Panc1 (cell line): Measurements from ENCODE around the gene PIK3CD. TPM values are rescaled to one million over a fixed set of nuclear protein-coding genes. Genes with fewer than 3 reads are reported as not detected.

Source experiments
- ATAC-seq: fragments of 200-7000 bp; cut with Tn5 transposase; 2 replicates; pipeline ENCODE4 v1.9.1; 2020; ENCODE audit warnings: mild to moderate bottlenecking, moderate library complexity
- BruUV-seq: library from RNA; stranded (reverse); fragments of 400-500 nt; replicated peaks from 2 replicates; lab custom pipeline; 2021; lab: Mats Ljungman, UMichigan
- CTCF ChIA-PET: fragments of 300-600 bp; sonication (Branson Sonifier 250); formaldehyde crosslinking; loops from one replicate; lab custom pipeline; 2022; ENCODE audit warnings: antibody characterized with exemption; lab: Charles Lee
- POLR2A ChIA-PET: fragments of 300-600 bp; sonication (Branson Sonifier 250); formaldehyde crosslinking; loops from one replicate; lab custom pipeline; 2022; ENCODE audit warnings: antibody characterized with exemption; lab: Charles Lee
- DNase-seq: peaks from one replicate; pipeline ENCODE4 v3.0.0-alpha.2; 2010; ENCODE audit warnings: low read depth, low spot score
- H3K27ac ChIP-seq: 2 replicates; pipeline ENCODE4 v1.5.1; 2011; ENCODE audit warnings: mild to moderate bottlenecking, low read length, inconsistent platforms
- H3K27me3 ChIP-seq: fragments of 200-500 bp; sonication (Bioruptor generic); 2 replicates; pipeline ENCODE4 v1.6.0; 2014; ENCODE audit warnings: low read length, inconsistent platforms; ENCODE audit not compliant: control insufficient read depth, insufficient read depth
- H3K36me3 ChIP-seq: fragments of 200-500 bp; sonication (Bioruptor generic); 2 replicates; pipeline ENCODE4 v1.5.1; 2014; ENCODE audit warnings: inconsistent platforms, mild to moderate bottlenecking, low read length, moderate library complexity; ENCODE audit not compliant: control insufficient read depth, insufficient read depth
- H3K4me1 ChIP-seq: 2 replicates; pipeline ENCODE4 v1.5.1; 2011; ENCODE audit warnings: inconsistent platforms, mild to moderate bottlenecking, low read length, moderate library complexity; ENCODE audit not compliant: control insufficient read depth, insufficient read depth
- H3K4me3 ChIP-seq, 2 experiments: 2 replicates each; pipeline ENCODE4 v1.5.1; 2011 to 2012; ENCODE audit warnings: low read depth in 2 of 2, low read length in 2 of 2, mild to moderate bottlenecking in 2 of 2, inconsistent platforms in 1 of 2, moderate library complexity in 1 of 2
- H3K9me3 ChIP-seq: fragments of 200-500 bp; sonication (Bioruptor generic); 2 replicates; pipeline ENCODE4 v1.5.1; 2014; ENCODE audit warnings: low read depth, mild to moderate bottlenecking, inconsistent platforms, low read length, moderate library complexity; ENCODE audit not compliant: control insufficient read depth, insufficient read depth
- CTCF ChIP-seq: fragments of 450-650 bp; IDR thresholded peaks from 2 replicates; pipeline ENCODE4 v1.5.1; 2017; ENCODE audit warnings: mild to moderate bottlenecking
- POLR2AphosphoS5 ChIP-seq: IDR thresholded peaks from 2 replicates; pipeline ENCODE4 v1.6.1; 2012; ENCODE audit warnings: mild to moderate bottlenecking, low read depth, low read length, moderate library complexity
- REST ChIP-seq, 2 experiments: IDR thresholded peaks; 2 replicates each; pipeline ENCODE4 v1.6.1; 2011 to 2012; ENCODE audit warnings: low read depth in 2 of 2, control low read depth in 1 of 2, low read length in 1 of 2, mild to moderate bottlenecking in 1 of 2, moderate library complexity in 1 of 2; ENCODE audit not compliant: insufficient read depth in 1 of 2
- SIN3A ChIP-seq: IDR thresholded peaks from 2 replicates; pipeline ENCODE4 v1.6.1; 2012; ENCODE audit warnings: low read depth, mild to moderate bottlenecking, low read length, moderate library complexity, borderline replicate concordance; ENCODE audit not compliant: insufficient read depth
- TCF7L2 ChIP-seq: IDR thresholded peaks from 2 replicates; pipeline ENCODE4 v1.6.1; 2011; ENCODE audit warnings: mild to moderate bottlenecking, low read depth, low read length, inconsistent platforms
- in situ Hi-C: cut with HindIII; loops from 2 replicates; pipeline ENCODE4 v1.10.0; 2016; ENCODE audit warnings: low sequenced_read_pairs, low pct_unique_long_range_greater_than_20kb
- intact Hi-C: fragments of 100-400 bp; cut with micrococcal nuclease; formaldehyde crosslinking; loops from one replicate; pipeline ENCODE4 v1.10.0; 2022; ENCODE audit not compliant: unreplicated experiment
- total RNA-seq: library from RNA; stranded (reverse); gene quantifications from one replicate; pipeline ENCODE4 v1.2.1, GENCODE V29; 2021; ENCODE audit not compliant: unreplicated experiment

Gene PIK3CD
- total RNA-seq, 1 experiment from 2014 or later: 12.5 TPM

- Histone ChIP-seq H3K27me3 (no peaks in the 10 kb centered on the region), H3K9me3 (no peaks in the 10 kb centered on the region), H3K4me1 (no peaks in the 10 kb centered on the region), H3K4me3 (no peak overlapping the region), H3K27ac (no peak overlapping the region), H3K36me3 (peaks cover 13% of the 10 kb centered on the region)
- BruUV-seq: TSS peak; percentile 83
- intact Hi-C loops (no loop called here), in situ Hi-C loops (no loop called here)
- ATAC-seq (no peak), DNase-seq (no peak)
- no peak for TF ChIP-seq POLR2AphosphoS5
- TF ChIP-seq TCF7L2: no peak
- TF ChIP-seq SIN3A: no peak
- no peak for TF ChIP-seq CTCF
- TF ChIP-seq REST (IDR thresholded peaks at IDR 0.05; ENCODE audit: insufficient read depth in 1 of 2, low read depth in 2 of 2, low read length in 1 of 2): no peak
- ChIA-PET POLR2A (no interaction called here), CTCF (no interaction called here)
Measured at GRCh38 chr1:9730096-9730901, 78.8 kb downstream of the PIK3CD start.

- H3K9me3 ChIP-seq: no peaks in the 10 kb centered on the region
- no peak overlapping the region for H3K4me3 ChIP-seq
- no TSS peak for BruUV-seq
- TF ChIP-seq POLR2AphosphoS5 (no peak), CTCF (no peak), TCF7L2 (no peak), SIN3A (no peak)
- intact Hi-C loops (no loop called here), in situ Hi-C loops (no loop called here)
- H3K4me1 ChIP-seq: no peaks in the 10 kb centered on the region
- DNase-seq: no peak
- ChIA-PET CTCF (interaction anchor here (0.6 kb wide), 1 partner anchor 398 kb away, joined by 4 read pairs; no protein-coding TSS in a partner anchor), POLR2A (no interaction called here)
- no peak for ATAC-seq
- no peak overlapping the region for H3K27ac ChIP-seq
- H3K36me3 ChIP-seq: peaks cover 13% of the 10 kb centered on the region
- H3K27me3 ChIP-seq: no peaks in the 10 kb centered on the region
Measured at GRCh38 chr1:9731051-9731537, 79.6 kb downstream of the PIK3CD start.
